ENCODE results near the gene GNL3.

GNL3 gene

DNA sequence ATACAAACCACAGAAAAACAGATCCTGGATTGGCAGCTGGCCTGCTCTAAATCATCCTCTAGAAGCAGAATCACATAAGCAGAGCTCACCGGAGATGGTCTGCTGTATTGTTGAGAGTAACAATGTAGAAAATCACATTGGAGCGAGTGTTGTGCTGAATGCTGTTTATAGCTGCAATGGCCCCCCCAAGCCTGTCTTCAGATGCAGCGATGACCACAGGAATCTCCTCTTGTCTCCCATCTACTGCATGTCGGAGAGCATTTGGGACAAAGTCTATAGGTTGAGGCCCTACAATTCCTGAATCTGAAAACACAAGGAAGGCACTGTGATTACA is 11.8 kb downstream of the GNL3 start:
- no peaks in the 10 kb centered on the region for H3K9me3 ChIP-seq (ENCODE audit: insufficient read depth, low read length)
- DNase-seq (ENCODE audit: low read depth, low spot score), result no peak
- no peaks in the 10 kb centered on the region for H3K4me1 ChIP-seq (ENCODE audit: insufficient read depth, insufficient read length)
- H3K9ac ChIP-seq (ENCODE audit: insufficient read length, low read depth), result no peak overlapping the region
- no peak for TF ChIP-seq ZNF274 (IDR thresholded peaks at IDR 0.05; ENCODE audit: low read depth, low read length)
- TF ChIP-seq SUZ12 (IDR thresholded peaks at IDR 0.05; ENCODE audit: extremely low read depth, insufficient read depth, insufficient read length), result no peak
- TF ChIP-seq YY1 (IDR thresholded peaks at IDR 0.05; ENCODE audit: insufficient read depth, insufficient read length), result no peak
- peaks cover 72% of the 10 kb centered on the region for H3K36me3 ChIP-seq (ENCODE audit: insufficient read depth, insufficient read length, low read length)
- H3K4me3 ChIP-seq (ENCODE audit: insufficient read length, low read depth), result no peak overlapping the region
- H3K27me3 ChIP-seq (ENCODE audit: insufficient read depth, insufficient read length), result no peaks in the 10 kb centered on the region

GRCh38 chr3:52703341-52703740 is 17.5 kb downstream of the GNL3 start:
- Histone ChIP-seq H3K36me3 (ENCODE audit: insufficient read depth, insufficient read length, low read length) (peaks cover 28% of the 10 kb centered on the region), H3K4me3 (ENCODE audit: insufficient read length, low read depth) (no peak overlapping the region), H3K9me3 (ENCODE audit: insufficient read depth, low read length) (no peaks in the 10 kb centered on the region), H3K9ac (ENCODE audit: insufficient read length, low read depth) (no peak overlapping the region), H3K4me1 (ENCODE audit: insufficient read depth, insufficient read length) (peaks cover 2% of the 10 kb centered on the region), H3K27me3 (ENCODE audit: insufficient read depth, insufficient read length) (no peaks in the 10 kb centered on the region)
- DNase-seq (ENCODE audit: low read depth, low spot score), result no peak
- TF ChIP-seq ZNF274 (IDR thresholded peaks at IDR 0.05; ENCODE audit: low read depth, low read length) (no peak), YY1 (IDR thresholded peaks at IDR 0.05; ENCODE audit: insufficient read depth, insufficient read length) (no peak), SUZ12 (IDR thresholded peaks at IDR 0.05; ENCODE audit: extremely low read depth, insufficient read depth, insufficient read length) (no peak)

DNA sequence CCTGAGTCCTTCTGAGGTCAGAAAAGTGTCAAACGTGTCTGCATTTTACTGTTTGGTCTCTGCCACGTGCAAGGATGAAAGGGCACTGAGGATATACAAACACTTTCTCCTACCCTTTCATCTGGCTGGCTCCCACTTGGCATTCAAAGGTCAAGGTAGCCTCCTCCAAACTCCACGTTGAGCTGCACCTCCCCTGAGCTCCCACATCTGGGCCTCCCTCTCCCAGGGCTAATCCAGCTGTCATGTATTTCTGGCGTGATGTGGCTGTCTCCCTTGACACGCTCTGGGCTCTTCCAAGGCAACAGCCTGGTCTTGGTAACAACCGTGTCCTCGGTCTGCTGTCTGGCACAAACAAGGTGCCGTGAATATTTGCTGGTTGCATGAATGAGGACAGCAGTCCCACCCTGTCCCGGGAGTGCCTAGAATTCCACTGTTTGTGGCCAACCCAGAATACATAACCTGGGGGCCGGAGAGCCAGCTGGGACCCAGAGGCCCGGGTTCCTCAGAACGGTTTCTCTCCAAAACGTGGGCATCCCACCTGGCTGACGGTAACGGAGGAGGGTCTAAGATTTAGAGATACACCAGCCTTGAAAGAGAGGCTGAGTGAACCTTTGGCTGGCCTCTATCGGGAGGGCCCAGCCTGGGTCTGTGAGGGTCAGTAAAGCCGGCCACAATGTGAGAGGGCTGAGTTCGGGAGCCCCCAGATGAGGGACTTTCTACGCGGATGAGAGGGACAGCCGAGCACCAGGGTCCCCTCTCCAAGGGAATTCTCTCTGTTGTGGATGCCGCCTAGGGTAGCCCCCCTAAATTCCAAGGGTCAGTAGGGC is 19.0 kb downstream of the GNL3 start:
- Histone ChIP-seq H3K9me3 (ENCODE audit: insufficient read depth, low read length) (no peaks in the 10 kb centered on the region), H3K27me3 (ENCODE audit: insufficient read depth, insufficient read length) (no peaks in the 10 kb centered on the region), H3K4me1 (ENCODE audit: insufficient read depth, insufficient read length) (peaks cover 2% of the 10 kb centered on the region), H3K9ac (ENCODE audit: insufficient read length, low read depth) (peak overlapping the region; percentile 97), H3K36me3 (ENCODE audit: insufficient read depth, insufficient read length, low read length) (peaks cover 34% of the 10 kb centered on the region), H3K4me3 (ENCODE audit: insufficient read length, low read depth) (peak overlapping the region; percentile 98)
- TF ChIP-seq YY1 (IDR thresholded peaks at IDR 0.05; ENCODE audit: insufficient read depth, insufficient read length) (no peak), ZNF274 (IDR thresholded peaks at IDR 0.05; ENCODE audit: low read depth, low read length) (no peak), SUZ12 (IDR thresholded peaks at IDR 0.05; ENCODE audit: extremely low read depth, insufficient read depth, insufficient read length) (no peak)
- DNase-seq (ENCODE audit: low read depth, low spot score), result no peak

DNA sequence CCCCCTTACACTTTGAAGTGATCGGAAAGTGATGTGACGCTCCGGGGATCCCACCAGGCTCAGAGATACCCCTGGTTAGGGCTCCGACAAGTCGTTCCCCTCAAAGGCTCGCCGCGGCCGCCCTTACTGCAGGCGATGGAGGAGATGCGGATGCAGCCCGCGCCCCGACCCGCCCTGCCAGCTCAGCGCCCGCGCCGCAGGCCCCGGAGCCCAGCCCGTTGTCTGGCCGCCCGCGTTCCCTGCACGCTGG is 19.5 kb downstream of the GNL3 start:
- TF ChIP-seq ZNF274 (IDR thresholded peaks at IDR 0.05; ENCODE audit: low read depth, low read length), result no peak
- no peak for DNase-seq (ENCODE audit: low read depth, low spot score)
- peak overlapping the region; percentile 98 for H3K4me3 ChIP-seq (ENCODE audit: insufficient read length, low read depth)

DNA sequence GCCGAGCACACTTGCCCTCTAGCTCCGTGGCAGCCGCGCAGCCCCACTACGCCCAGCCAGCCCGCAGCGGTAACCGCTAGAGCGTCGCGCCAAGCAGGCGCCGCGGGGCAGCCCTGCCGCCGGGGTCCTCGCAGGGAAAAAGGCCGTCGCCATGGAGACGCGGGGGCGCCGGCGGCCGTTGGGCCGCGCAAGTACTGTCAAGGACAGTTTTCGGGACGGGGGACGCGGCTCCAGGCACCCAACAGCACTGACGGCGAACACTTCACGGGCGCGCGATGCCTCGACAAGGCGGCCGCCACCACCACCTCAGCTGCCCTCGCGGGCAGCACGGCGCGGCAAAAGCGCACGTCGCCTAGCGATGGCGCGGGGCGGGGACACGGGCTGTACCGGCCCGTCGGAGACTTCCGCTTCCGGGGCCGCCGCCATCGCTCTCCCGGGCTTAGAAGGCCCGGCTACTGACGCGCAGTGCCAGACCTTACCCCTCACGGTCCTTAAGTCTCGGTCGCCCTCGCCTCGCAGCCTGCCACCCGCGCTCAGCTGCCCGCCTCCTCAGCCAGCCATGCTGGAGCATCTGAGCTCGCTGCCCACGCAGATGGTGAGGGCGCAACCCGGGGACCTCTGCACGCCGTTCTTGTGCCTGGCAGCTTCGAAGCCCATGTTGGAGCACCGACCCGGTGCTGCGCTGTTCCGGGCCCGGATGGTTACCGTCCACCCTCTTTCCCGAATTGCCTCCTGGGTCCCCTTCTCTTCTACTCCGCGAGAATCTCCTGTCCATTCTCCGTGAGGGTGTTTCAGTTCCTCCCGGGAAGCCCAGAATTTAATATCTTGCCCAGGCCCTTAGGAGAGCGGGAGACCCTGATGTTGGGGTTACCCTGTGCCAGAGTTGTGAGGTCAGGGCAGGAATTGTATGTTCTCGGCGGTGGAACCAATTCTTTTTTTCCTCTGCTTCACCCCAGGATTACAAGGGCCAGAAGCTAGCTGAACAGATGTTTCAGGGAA is 20.2 kb downstream of the GNL3 start, which contains the start of the genes GLT8D1 and SPCS1:
Gene GLT8D1 (minus strand): TSS at position 104 of the 999 bp plus-strand sequence. CDS start 5,331 bp downstream, outside the sequence.
Gene SPCS1 (plus strand): TSS at position 419 of the 999 bp plus-strand sequence. CDS start 141 bp downstream, at position 560.
- no peak for TF ChIP-seq ZNF274 (IDR thresholded peaks at IDR 0.05; ENCODE audit: low read depth, low read length)
- peak; percentile 63 for TF ChIP-seq YY1 (IDR thresholded peaks at IDR 0.05; ENCODE audit: insufficient read depth, insufficient read length)
- no peak for TF ChIP-seq SUZ12 (IDR thresholded peaks at IDR 0.05; ENCODE audit: extremely low read depth, insufficient read depth, insufficient read length)
- peak; percentile 72 for DNase-seq (ENCODE audit: low read depth, low spot score)
- no peaks in the 10 kb centered on the region for H3K27me3 ChIP-seq (ENCODE audit: insufficient read depth, insufficient read length)
- peaks cover 2% of the 10 kb centered on the region for H3K4me1 ChIP-seq (ENCODE audit: insufficient read depth, insufficient read length)
- peaks cover 38% of the 10 kb centered on the region for H3K36me3 ChIP-seq (ENCODE audit: insufficient read depth, insufficient read length, low read length)
- peak within 1 kb of the TSS; percentile 97 for H3K9ac ChIP-seq (ENCODE audit: insufficient read length, low read depth)
- no peaks in the 10 kb centered on the region for H3K9me3 ChIP-seq (ENCODE audit: insufficient read depth, low read length)
- peak within 1 kb of the TSS; percentile 98 for H3K4me3 ChIP-seq (ENCODE audit: insufficient read length, low read depth)

More for the DNA sequence above, 19.5 kb downstream of the GNL3 start:
- Histone ChIP-seq H3K4me1 (ENCODE audit: insufficient read depth, insufficient read length) (peaks cover 2% of the 10 kb centered on the region), H3K36me3 (ENCODE audit: insufficient read depth, insufficient read length, low read length) (peaks cover 32% of the 10 kb centered on the region), H3K9me3 (ENCODE audit: insufficient read depth, low read length) (no peaks in the 10 kb centered on the region), H3K27me3 (ENCODE audit: insufficient read depth, insufficient read length) (no peaks in the 10 kb centered on the region), H3K9ac (ENCODE audit: insufficient read length, low read depth) (peak overlapping the region; percentile 97)

DNA sequence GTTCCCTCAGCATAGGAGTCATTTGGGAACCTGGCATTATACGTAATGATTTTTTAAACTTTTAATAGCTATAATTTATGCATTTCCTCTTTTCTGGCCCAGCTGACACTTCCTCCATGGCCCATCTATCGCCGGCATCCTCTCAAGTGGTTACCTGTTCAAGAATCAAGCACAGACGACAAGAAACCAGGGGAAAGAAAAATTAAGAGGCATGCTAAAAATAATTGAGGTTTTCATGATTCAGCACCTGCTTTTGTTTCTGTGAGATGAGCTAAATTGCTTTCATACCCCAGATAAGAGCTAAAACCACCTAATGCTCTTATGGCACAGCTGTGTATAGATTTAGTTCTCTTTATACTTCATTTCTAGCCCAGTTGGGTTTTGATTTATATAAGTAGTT is 21.8 kb downstream of the GNL3 start:
- TF ChIP-seq ZNF274 (IDR thresholded peaks at IDR 0.05; ENCODE audit: low read depth, low read length), result no peak
- no peak for TF ChIP-seq YY1 (IDR thresholded peaks at IDR 0.05; ENCODE audit: insufficient read depth, insufficient read length)
- no peak for TF ChIP-seq SUZ12 (IDR thresholded peaks at IDR 0.05; ENCODE audit: extremely low read depth, insufficient read depth, insufficient read length)
- DNase-seq (ENCODE audit: low read depth, low spot score), result no peak
- no peaks in the 10 kb centered on the region for H3K27me3 ChIP-seq (ENCODE audit: insufficient read depth, insufficient read length)
- peaks cover 2% of the 10 kb centered on the region for H3K4me1 ChIP-seq (ENCODE audit: insufficient read depth, insufficient read length)
- H3K4me3 ChIP-seq (ENCODE audit: insufficient read length, low read depth), result no peak overlapping the region
- peaks cover 46% of the 10 kb centered on the region for H3K36me3 ChIP-seq (ENCODE audit: insufficient read depth, insufficient read length, low read length)
- H3K9me3 ChIP-seq (ENCODE audit: insufficient read depth, low read length), result no peaks in the 10 kb centered on the region
- H3K9ac ChIP-seq (ENCODE audit: insufficient read length, low read depth), result no peak overlapping the region

DNA sequence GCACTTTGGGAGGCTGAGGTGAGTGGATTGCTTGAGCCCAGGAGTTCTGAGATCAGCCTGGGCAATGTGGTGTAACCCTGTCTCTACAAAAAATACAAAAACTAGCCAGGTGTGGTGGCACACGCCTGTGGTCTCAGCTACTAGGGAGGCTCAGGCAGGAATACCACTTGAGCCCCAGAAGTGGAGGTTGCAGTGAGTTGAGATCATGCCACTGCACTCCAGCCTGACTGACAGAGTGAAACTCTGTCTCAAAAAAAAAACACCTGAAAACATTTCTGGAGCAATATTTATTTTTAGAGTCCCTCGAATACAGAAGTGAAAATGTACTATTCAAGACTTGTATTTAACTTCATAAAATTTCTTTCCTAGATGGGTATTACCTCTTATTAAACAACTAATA is 24.7 kb downstream of the GNL3 start:
- H3K9ac ChIP-seq (ENCODE audit: insufficient read length, low read depth), result no peak overlapping the region
- no peak overlapping the region for H3K4me3 ChIP-seq (ENCODE audit: insufficient read length, low read depth)
- H3K9me3 ChIP-seq (ENCODE audit: insufficient read depth, low read length), result no peaks in the 10 kb centered on the region
- no peak for DNase-seq (ENCODE audit: low read depth, low spot score)
- H3K27me3 ChIP-seq (ENCODE audit: insufficient read depth, insufficient read length), result no peaks in the 10 kb centered on the region
- H3K36me3 ChIP-seq (ENCODE audit: insufficient read depth, insufficient read length, low read length), result peaks cover 52% of the 10 kb centered on the region
- TF ChIP-seq YY1 (IDR thresholded peaks at IDR 0.05; ENCODE audit: insufficient read depth, insufficient read length) (no peak), SUZ12 (IDR thresholded peaks at IDR 0.05; ENCODE audit: extremely low read depth, insufficient read depth, insufficient read length) (no peak), ZNF274 (IDR thresholded peaks at IDR 0.05; ENCODE audit: low read depth, low read length) (no peak)
- H3K4me1 ChIP-seq (ENCODE audit: insufficient read depth, insufficient read length), result peaks cover 4% of the 10 kb centered on the region

Data from NT2/D1 (cell line).